PC-9 (cell line): ENCODE data around the gene ABHD18. TPM values are rescaled to one million over a fixed set of nuclear protein-coding genes. Genes with fewer than 3 reads are reported as not detected.

Experiments used
- BruUV-seq: library from RNA; stranded (reverse); fragments of 400-500 nt; replicated peaks from 2 replicates; lab custom pipeline; 2021; lab: Mats Ljungman, UMichigan
- CTCF ChIA-PET: fragments of 300-600 bp; sonication (Branson Sonifier 250); formaldehyde crosslinking; loops from one replicate; lab custom pipeline; 2022; ENCODE audit warnings: antibody characterized with exemption; lab: Charles Lee
- POLR2A ChIA-PET: fragments of 300-600 bp; sonication (Branson Sonifier 250); formaldehyde crosslinking; loops from one replicate; lab custom pipeline; 2022; ENCODE audit warnings: antibody characterized with exemption; ENCODE audit not compliant: unreplicated experiment; lab: Charles Lee
- DNase-seq, 2 experiments: peaks; one replicate each; pipeline versions ENCODE4 v3.0.0 to v3.0.0-alpha.2; 2015 to 2022; ENCODE audit warnings: mixed read lengths in 1 of 2
- H2AFZ ChIP-seq: fragments of 200-600 bp; sonication (generic); 2 replicates; pipeline ENCODE4 v1.8.1; 2017; ENCODE audit warnings: antibody characterized with exemption
- H3F3A ChIP-seq: fragments of 200-600 bp; sonication (generic); 2 replicates; pipeline ENCODE4 v1.8.1; 2017; ENCODE audit warnings: antibody characterized with exemption, mild to moderate bottlenecking, low read depth; ENCODE audit not compliant: insufficient read depth
- H3K27ac ChIP-seq: fragments of 200-600 bp; sonication (generic); 2 replicates; pipeline ENCODE4 v1.6.1; 2016; ENCODE audit warnings: mixed run types
- H3K27me3 ChIP-seq: fragments of 200-600 bp; sonication (generic); 2 replicates; pipeline ENCODE4 v1.6.1; 2016; ENCODE audit warnings: low read depth, mixed run types; ENCODE audit not compliant: insufficient read depth
- H3K36me3 ChIP-seq: fragments of 200-600 bp; sonication (generic); 2 replicates; pipeline ENCODE4 v1.6.1; 2016; ENCODE audit warnings: low read depth, mixed run types
- H3K4me1 ChIP-seq: fragments of 200-600 bp; sonication (generic); replicated peaks from 2 replicates; pipeline ENCODE4 v1.6.1; 2016; ENCODE audit warnings: mixed run types; ENCODE audit not compliant: insufficient read depth
- H3K4me2 ChIP-seq: fragments of 200-600 bp; sonication (generic); 2 replicates; pipeline ENCODE4 v1.6.1; 2017; ENCODE audit warnings: mixed run types
- H3K4me3 ChIP-seq: fragments of 200-600 bp; sonication (generic); 2 replicates; pipeline ENCODE4 v1.6.1; 2016; ENCODE audit warnings: mixed run types
- H3K79me2 ChIP-seq: fragments of 200-600 bp; sonication (generic); 2 replicates; pipeline ENCODE4 v1.6.1; 2017; ENCODE audit warnings: low read depth, mixed run types
- H3K9me2 ChIP-seq: fragments of 200-600 bp; sonication (generic); 2 replicates; pipeline ENCODE4 v1.8.1; 2017; ENCODE audit warnings: mild to moderate bottlenecking; ENCODE audit not compliant: insufficient read depth
- H3K9me3 ChIP-seq: fragments of 200-600 bp; sonication (generic); 2 replicates; pipeline ENCODE4 v1.8.1; 2016; ENCODE audit warnings: low read depth; ENCODE audit not compliant: insufficient read depth
- H4K20me1 ChIP-seq: fragments of 200-600 bp; sonication (generic); 2 replicates; pipeline ENCODE4 v1.8.1; 2017; ENCODE audit not compliant: insufficient read depth
- CTCF ChIP-seq: fragments of 200-600 bp; sonication (generic); conservative IDR thresholded peaks from 2 replicates; pipeline ENCODE4 v1.6.1; 2017; ENCODE audit warnings: mixed run types, antibody characterized with exemption, mild to moderate bottlenecking, moderate library complexity
- EZH2 ChIP-seq: fragments of 200-600 bp; sonication (generic); IDR thresholded peaks from 2 replicates; pipeline ENCODE4 v1.8.0; 2017; ENCODE audit warnings: antibody characterized with exemption, low read depth
- intact Hi-C: fragments of 100-400 bp; cut with micrococcal nuclease; formaldehyde crosslinking; loops from one replicate; pipeline ENCODE4 v1.10.0; 2022; ENCODE audit not compliant: unreplicated experiment
- total RNA-seq: library from RNA; stranded (reverse); gene quantifications from 2 replicates; pipeline ENCODE4 v1.2.3, GENCODE V29; 2021

The ABHD18 gene
- total RNA-seq, 1 experiment from 2014 or later: 12.4 TPM

- Histone ChIP-seq H3K79me2 (no peaks in the 10 kb centered on the region), H3K27me3 (no peaks in the 10 kb centered on the region), H3F3A (no peaks in the 10 kb centered on the region), H3K9me2 (no peaks in the 10 kb centered on the region), H3K4me1 (no peaks in the 10 kb centered on the region), H3K4me2 (no peak overlapping the region), H3K9me3 (no peaks in the 10 kb centered on the region), H3K4me3 (no peak overlapping the region), H2AFZ (no peak overlapping the region), H4K20me1 (no peaks in the 10 kb centered on the region), H3K36me3 (no peaks in the 10 kb centered on the region), H3K27ac (no peak overlapping the region)
- BruUV-seq: no TSS peak
- POLR2A ChIA-PET: no interaction called here
- TF ChIP-seq CTCF (no peak), EZH2 (no peak)
- CTCF ChIA-PET: no interaction called here
- intact Hi-C loops: no loop called here
- DNase-seq: no peak
Measured at GRCh38 chr4:127997534-127998388, 32.6 kb downstream of the ABHD18 start.

- Histone ChIP-seq H3K9me2 (no peaks in the 10 kb centered on the region), H2AFZ (no peak overlapping the region), H3F3A (no peaks in the 10 kb centered on the region), H3K79me2 (no peaks in the 10 kb centered on the region), H3K9me3 (no peaks in the 10 kb centered on the region), H3K4me2 (no peak overlapping the region), H3K27me3 (no peaks in the 10 kb centered on the region), H3K4me3 (no peak overlapping the region), H3K4me1 (no peaks in the 10 kb centered on the region), H3K36me3 (no peaks in the 10 kb centered on the region), H3K27ac (no peak overlapping the region), H4K20me1 (no peaks in the 10 kb centered on the region)
- intact Hi-C loops: no loop called here
- DNase-seq: no peak
- no peak for TF ChIP-seq CTCF
- CTCF ChIA-PET: no interaction called here
- POLR2A ChIA-PET: no interaction called here
- no TSS peak for BruUV-seq
Measured at GRCh38 chr4:128006592-128006991, 41.4 kb downstream of the ABHD18 start.

DNA sequence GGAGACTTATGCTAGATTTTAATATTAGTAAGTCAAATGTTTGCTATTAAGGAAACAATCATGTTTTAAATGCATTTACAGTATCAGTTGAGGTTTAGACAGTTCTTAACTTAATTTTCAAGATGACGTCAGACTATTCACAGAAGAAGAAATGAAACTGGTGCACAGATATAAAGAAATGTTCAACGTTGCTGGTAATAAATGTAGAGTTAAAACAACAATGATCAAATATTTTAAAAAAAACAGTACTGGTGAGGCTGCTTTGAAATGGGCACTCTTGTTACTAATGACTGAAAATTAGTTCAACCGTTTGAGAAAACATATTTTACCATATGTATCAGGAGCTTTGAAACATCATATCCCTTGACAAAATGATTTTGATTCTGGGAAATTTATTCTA is 44.2 kb downstream of the ABHD18 start:
- no peak for TF ChIP-seq EZH2
- H4K20me1 ChIP-seq: no peaks in the 10 kb centered on the region
- BruUV-seq: no TSS peak
- no peaks in the 10 kb centered on the region for H3K9me2 ChIP-seq
- H3K4me3 ChIP-seq: no peak overlapping the region
- H3K4me1 ChIP-seq: no peaks in the 10 kb centered on the region
- H3K27me3 ChIP-seq: no peaks in the 10 kb centered on the region
- H3K79me2 ChIP-seq: no peaks in the 10 kb centered on the region
- no peak overlapping the region for H3K27ac ChIP-seq
- DNase-seq: no peak
- POLR2A ChIA-PET: no interaction called here
- no peaks in the 10 kb centered on the region for H3K36me3 ChIP-seq
- intact Hi-C loops: no loop called here
- H3K4me2 ChIP-seq: no peak overlapping the region
- CTCF ChIA-PET: no interaction called here
- no peaks in the 10 kb centered on the region for H3F3A ChIP-seq
- H3K9me3 ChIP-seq: no peaks in the 10 kb centered on the region
- no peak overlapping the region for H2AFZ ChIP-seq
